ENCODE data around the gene TMEM87A.
"Not testable (repeated sequence)": the region's sequence is repeated elsewhere in the genome, so short reads cannot be mapped to it uniquely, and the experiment has no call there.

The TMEM87A gene

GRCh38 chr15:42313463-42313862, 40.2 kb upstream of the TMEM87A start:
- no peaks in the 10 kb centered on the region for H3K79me1 ChIP-seq (ENCODE audit: low read length)
- no peak overlapping the region for H2AK5ac ChIP-seq (ENCODE audit: low read length)
- no peaks in the 10 kb centered on the region for H3K27me3 ChIP-seq (ENCODE audit: insufficient read depth, low read length, poor library complexity)
- H3K18ac ChIP-seq (ENCODE audit: low read length) = no peak overlapping the region
- peak; percentile 30 for DNase-seq
- H3K9ac ChIP-seq (ENCODE audit: low read length) = no peak overlapping the region
- H3K23ac ChIP-seq (ENCODE audit: low read length) = no peak overlapping the region
- H4K8ac ChIP-seq (ENCODE audit: low read depth, low read length) = no peak overlapping the region
- H3K4me1 ChIP-seq (ENCODE audit: control insufficient read depth, low read depth, low read length) = no peaks in the 10 kb centered on the region
- H2BK15ac ChIP-seq (replicated peaks; ENCODE audit: low read depth) = no peak overlapping the region
- no peak overlapping the region for H2BK5ac ChIP-seq (ENCODE audit: low read length)
- H4K5ac ChIP-seq (ENCODE audit: low read length) = no peak overlapping the region
- H2BK120ac ChIP-seq (ENCODE audit: low read depth, low read length) = no peak overlapping the region
- H3K4me3 ChIP-seq (ENCODE audit: low read length) = no peak overlapping the region
- no peak overlapping the region for H3K56ac ChIP-seq (ENCODE audit: low read length)
- no peak overlapping the region for H3K4ac ChIP-seq (ENCODE audit: low read depth, low read length)
- no CpG with 5 or more reads among the region's 3 CpGs for WGBS (ENCODE audit: extremely low coverage, insufficient coverage, low lambda C conversion rate)
- H3K36me3 ChIP-seq (ENCODE audit: control insufficient read depth, insufficient read depth, low read length) = no peaks in the 10 kb centered on the region
- no peak overlapping the region for H3K27ac ChIP-seq (ENCODE audit: low read depth, low read length)
- H3K4me2 ChIP-seq (ENCODE audit: low read length) = no peak overlapping the region
- no peaks in the 10 kb centered on the region for H3K79me2 ChIP-seq (ENCODE audit: control insufficient read depth, insufficient read depth, low read length)

- H3K4me3 ChIP-seq (ENCODE audit: low read length) = no peak overlapping the region
- no peaks in the 10 kb centered on the region for H3K79me1 ChIP-seq (ENCODE audit: low read length)
- H4K5ac ChIP-seq (ENCODE audit: low read length) = no peak overlapping the region
- no peak overlapping the region for H3K9ac ChIP-seq (ENCODE audit: low read length)
- no peaks in the 10 kb centered on the region for H3K27me3 ChIP-seq (ENCODE audit: insufficient read depth, low read length, poor library complexity)
- H2BK15ac ChIP-seq (replicated peaks; ENCODE audit: low read depth) = no peak overlapping the region
- no peak overlapping the region for H2BK5ac ChIP-seq (ENCODE audit: low read length)
- no peak overlapping the region for H4K8ac ChIP-seq (ENCODE audit: low read depth, low read length)
- no peak overlapping the region for H2AK5ac ChIP-seq (ENCODE audit: low read length)
- H3K4me1 ChIP-seq (ENCODE audit: control insufficient read depth, low read depth, low read length) = no peaks in the 10 kb centered on the region
- H3K79me2 ChIP-seq (ENCODE audit: control insufficient read depth, insufficient read depth, low read length) = no peaks in the 10 kb centered on the region
- H3K36me3 ChIP-seq (ENCODE audit: control insufficient read depth, insufficient read depth, low read length) = no peaks in the 10 kb centered on the region
- H3K23ac ChIP-seq (ENCODE audit: low read length) = no peak overlapping the region
- no CpG with 5 or more reads among the region's 1 CpG for WGBS (ENCODE audit: extremely low coverage, insufficient coverage, low lambda C conversion rate)
- H3K56ac ChIP-seq (ENCODE audit: low read length) = no peak overlapping the region
- no peak overlapping the region for H2BK120ac ChIP-seq (ENCODE audit: low read depth, low read length)
- no peak overlapping the region for H3K18ac ChIP-seq (ENCODE audit: low read length)
- DNase-seq = no peak
- no peak overlapping the region for H3K4me2 ChIP-seq (ENCODE audit: low read length)
- H3K27ac ChIP-seq (ENCODE audit: low read depth, low read length) = no peak overlapping the region
- no peak overlapping the region for H3K4ac ChIP-seq (ENCODE audit: low read depth, low read length)
Observed at GRCh38 chr15:42306681-42307080, 33.4 kb upstream of the TMEM87A start.

GRCh38 chr15:42301004-42301403, 27.8 kb upstream of the TMEM87A start:
- H3K36me3 ChIP-seq (ENCODE audit: control insufficient read depth, insufficient read depth, low read length); H3K23ac ChIP-seq (ENCODE audit: low read length); H3K4me3 ChIP-seq (ENCODE audit: low read length); H2BK15ac ChIP-seq (replicated peaks; ENCODE audit: low read depth); H2BK120ac ChIP-seq (ENCODE audit: low read depth, low read length); H3K4me1 ChIP-seq (ENCODE audit: control insufficient read depth, low read depth, low read length); H3K56ac ChIP-seq (ENCODE audit: low read length); H3K27ac ChIP-seq (ENCODE audit: low read depth, low read length); H3K9ac ChIP-seq (ENCODE audit: low read length); DNase-seq; H4K8ac ChIP-seq (ENCODE audit: low read depth, low read length); H3K18ac ChIP-seq (ENCODE audit: low read length); H2BK5ac ChIP-seq (ENCODE audit: low read length); H2AK5ac ChIP-seq (ENCODE audit: low read length); H3K4ac ChIP-seq (ENCODE audit: low read depth, low read length); H3K79me1 ChIP-seq (ENCODE audit: low read length); H3K79me2 ChIP-seq (ENCODE audit: control insufficient read depth, insufficient read depth, low read length); H3K4me2 ChIP-seq (ENCODE audit: low read length); H3K27me3 ChIP-seq (ENCODE audit: insufficient read depth, low read length, poor library complexity); H4K5ac ChIP-seq (ENCODE audit: low read length): not testable (repeated sequence)
- WGBS (ENCODE audit: extremely low coverage, insufficient coverage, low lambda C conversion rate) = no CpG with 5 or more reads among the region's 4 CpGs

- Histone ChIP-seq H3K27me3 (ENCODE audit: insufficient read depth, low read length, poor library complexity) (no peaks in the 10 kb centered on the region), H2BK15ac (replicated peaks; ENCODE audit: low read depth) (no peak overlapping the region), H3K56ac (ENCODE audit: low read length) (no peak overlapping the region), H3K18ac (ENCODE audit: low read length) (no peak overlapping the region), H3K4me1 (ENCODE audit: control insufficient read depth, low read depth, low read length) (no peaks in the 10 kb centered on the region), H3K4ac (ENCODE audit: low read depth, low read length) (no peak overlapping the region), H2BK5ac (ENCODE audit: low read length) (no peak overlapping the region), H3K79me2 (ENCODE audit: control insufficient read depth, insufficient read depth, low read length) (no peaks in the 10 kb centered on the region), H4K5ac (ENCODE audit: low read length) (no peak overlapping the region), H2BK120ac (ENCODE audit: low read depth, low read length) (no peak overlapping the region), H4K8ac (ENCODE audit: low read depth, low read length) (no peak overlapping the region), H2AK5ac (ENCODE audit: low read length) (no peak overlapping the region), H3K4me3 (ENCODE audit: low read length) (no peak overlapping the region), H3K9ac (ENCODE audit: low read length) (no peak overlapping the region), H3K27ac (ENCODE audit: low read depth, low read length) (no peak overlapping the region), H3K79me1 (ENCODE audit: low read length) (no peaks in the 10 kb centered on the region), H3K36me3 (ENCODE audit: control insufficient read depth, insufficient read depth, low read length) (no peaks in the 10 kb centered on the region), H3K23ac (ENCODE audit: low read length) (no peak overlapping the region), H3K4me2 (ENCODE audit: low read length) (no peak overlapping the region)
- no peak for DNase-seq
- no CpG with 5 or more reads among the region's 1 CpG for WGBS (ENCODE audit: extremely low coverage, insufficient coverage, low lambda C conversion rate)
Observed at GRCh38 chr15:42289166-42289565, 15.9 kb upstream of the TMEM87A start.

GRCh38 chr15:42287931-42288330, 14.7 kb upstream of the TMEM87A start:
- Histone ChIP-seq H2BK15ac (replicated peaks; ENCODE audit: low read depth) (no peak overlapping the region), H3K18ac (ENCODE audit: low read length) (no peak overlapping the region), H3K4ac (ENCODE audit: low read depth, low read length) (no peak overlapping the region), H3K27ac (ENCODE audit: low read depth, low read length) (no peak overlapping the region), H3K4me1 (ENCODE audit: control insufficient read depth, low read depth, low read length) (no peaks in the 10 kb centered on the region), H3K36me3 (ENCODE audit: control insufficient read depth, insufficient read depth, low read length) (no peaks in the 10 kb centered on the region), H2BK120ac (ENCODE audit: low read depth, low read length) (no peak overlapping the region), H2BK5ac (ENCODE audit: low read length) (no peak overlapping the region), H4K5ac (ENCODE audit: low read length) (no peak overlapping the region), H3K56ac (ENCODE audit: low read length) (no peak overlapping the region), H3K27me3 (ENCODE audit: insufficient read depth, low read length, poor library complexity) (no peaks in the 10 kb centered on the region), H3K4me2 (ENCODE audit: low read length) (no peak overlapping the region), H2AK5ac (ENCODE audit: low read length) (no peak overlapping the region), H3K9ac (ENCODE audit: low read length) (no peak overlapping the region), H3K23ac (ENCODE audit: low read length) (no peak overlapping the region), H3K79me1 (ENCODE audit: low read length) (no peaks in the 10 kb centered on the region), H4K8ac (ENCODE audit: low read depth, low read length) (no peak overlapping the region), H3K4me3 (ENCODE audit: low read length) (no peak overlapping the region), H3K79me2 (ENCODE audit: control insufficient read depth, insufficient read depth, low read length) (no peaks in the 10 kb centered on the region)
- WGBS (ENCODE audit: extremely low coverage, insufficient coverage, low lambda C conversion rate) = no CpG with 5 or more reads among the region's 4 CpGs
- no peak for DNase-seq

GRCh38 chr15:42286445-42287029, 13.3 kb upstream of the TMEM87A start:
- H3K27ac ChIP-seq (ENCODE audit: low read depth, low read length) = no peak overlapping the region
- H3K79me2 ChIP-seq (ENCODE audit: control insufficient read depth, insufficient read depth, low read length) = no peaks in the 10 kb centered on the region
- no peak overlapping the region for H3K23ac ChIP-seq (ENCODE audit: low read length)
- H3K79me1 ChIP-seq (ENCODE audit: low read length) = no peaks in the 10 kb centered on the region
- H3K9ac ChIP-seq (ENCODE audit: low read length) = no peak overlapping the region
- H2AK5ac ChIP-seq (ENCODE audit: low read length) = no peak overlapping the region
- no peak overlapping the region for H3K4ac ChIP-seq (ENCODE audit: low read depth, low read length)
- no peak overlapping the region for H3K4me2 ChIP-seq (ENCODE audit: low read length)
- no peak overlapping the region for H3K56ac ChIP-seq (ENCODE audit: low read length)
- H3K4me3 ChIP-seq (ENCODE audit: low read length) = no peak overlapping the region
- no peak overlapping the region for H2BK5ac ChIP-seq (ENCODE audit: low read length)
- no CpG with 5 or more reads among the region's 4 CpGs for WGBS (ENCODE audit: extremely low coverage, insufficient coverage, low lambda C conversion rate)
- H3K4me1 ChIP-seq (ENCODE audit: control insufficient read depth, low read depth, low read length) = no peaks in the 10 kb centered on the region
- no peak overlapping the region for H4K5ac ChIP-seq (ENCODE audit: low read length)
- H2BK120ac ChIP-seq (ENCODE audit: low read depth, low read length) = no peak overlapping the region
- H3K36me3 ChIP-seq (ENCODE audit: control insufficient read depth, insufficient read depth, low read length) = no peaks in the 10 kb centered on the region
- no peak overlapping the region for H2BK15ac ChIP-seq (replicated peaks; ENCODE audit: low read depth)
- no peak overlapping the region for H3K18ac ChIP-seq (ENCODE audit: low read length)
- DNase-seq = no peak
- H4K8ac ChIP-seq (ENCODE audit: low read depth, low read length) = no peak overlapping the region
- H3K27me3 ChIP-seq (ENCODE audit: insufficient read depth, low read length, poor library complexity) = no peaks in the 10 kb centered on the region

Measured in mesendoderm (in vitro differentiated cells).